Spleen (tissue), 7 donors: ENCODE measurements around the gene NFYB.

Source experiments
- POLR2AphosphoS5 ChIP-seq, 3 donors: sonication (generic); formaldehyde crosslinking; IDR thresholded peaks; one replicate each; pipeline ENCODE4 v1.5.1; 2017; ENCODE audit warnings: antibody characterized with exemption in 3 of 3
- TF ChIP-seq, protein P1 (sequence below), 11 experiments: fragments of 200-600 bp in 7 of 11; fragments of 450-650 bp in 4 of 11; sonication (generic) in 4 of 11; IDR thresholded peaks in 8 of 11; conservative IDR thresholded peaks in 3 of 11; 1 replicate in 7 of 11; 2 replicates in 4 of 11; pipeline versions ENCODE4 v1.4.0 to v1.8.0; 2016 to 2021; ENCODE audit warnings: antibody characterized with exemption in 11 of 11, inconsistent platforms in 4 of 11, mild to moderate bottlenecking in 1 of 11
- donor health status: DM: no; HTN: no; CAD: no; lungs with moderate emphysema.
- donor health status: DM: no; HTN: no; CAD: no.
- donor health status: DM: no; HTN: no; CAD: no.

GRCh38 chr12:104154806-104155205, 16.8 kb upstream of the NFYB start:
- TF ChIP-seq, protein P1, sequence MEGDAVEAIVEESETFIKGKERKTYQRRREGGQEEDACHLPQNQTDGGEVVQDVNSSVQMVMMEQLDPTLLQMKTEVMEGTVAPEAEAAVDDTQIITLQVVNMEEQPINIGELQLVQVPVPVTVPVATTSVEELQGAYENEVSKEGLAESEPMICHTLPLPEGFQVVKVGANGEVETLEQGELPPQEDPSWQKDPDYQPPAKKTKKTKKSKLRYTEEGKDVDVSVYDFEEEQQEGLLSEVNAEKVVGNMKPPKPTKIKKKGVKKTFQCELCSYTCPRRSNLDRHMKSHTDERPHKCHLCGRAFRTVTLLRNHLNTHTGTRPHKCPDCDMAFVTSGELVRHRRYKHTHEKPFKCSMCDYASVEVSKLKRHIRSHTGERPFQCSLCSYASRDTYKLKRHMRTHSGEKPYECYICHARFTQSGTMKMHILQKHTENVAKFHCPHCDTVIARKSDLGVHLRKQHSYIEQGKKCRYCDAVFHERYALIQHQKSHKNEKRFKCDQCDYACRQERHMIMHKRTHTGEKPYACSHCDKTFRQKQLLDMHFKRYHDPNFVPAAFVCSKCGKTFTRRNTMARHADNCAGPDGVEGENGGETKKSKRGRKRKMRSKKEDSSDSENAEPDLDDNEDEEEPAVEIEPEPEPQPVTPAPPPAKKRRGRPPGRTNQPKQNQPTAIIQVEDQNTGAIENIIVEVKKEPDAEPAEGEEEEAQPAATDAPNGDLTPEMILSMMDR (IDR thresholded peaks at IDR 0.05 in 8 of 11, conservative IDR thresholded peaks at IDR 0.05 in 3 of 11), result no peak
- TF ChIP-seq POLR2AphosphoS5 (IDR thresholded peaks at IDR 0.05), result no peak
